Endothelial cell (in vitro differentiated cells): ENCODE results near the gene FAU. TPM values are rescaled to one million over a fixed set of nuclear protein-coding genes. Genes with fewer than 3 reads are reported as not detected.
A peak's percentile ranks its signal among the peaks of the same experiment; 100 is the strongest.

ENCODE experiments used
- DNase-seq: peaks from one replicate; pipeline ENCODE4 v3.0.0; 2021; ENCODE audit warnings: low spot score
- H3K27ac Mint-ChIP-seq: one replicate; pipeline ENCODE4 v1.8.0; 2021; ENCODE audit warnings: mixed read lengths, inconsistent platforms; ENCODE audit not compliant: unreplicated experiment
- H3K27me3 Mint-ChIP-seq: one replicate; pipeline ENCODE4 v1.8.0; 2021; ENCODE audit warnings: mild to moderate bottlenecking, moderate library complexity, mixed read lengths, inconsistent platforms; ENCODE audit not compliant: unreplicated experiment
- H3K36me3 Mint-ChIP-seq: one replicate; pipeline ENCODE4 v1.8.0; 2021; ENCODE audit warnings: mild to moderate bottlenecking, low read depth, mixed read lengths, inconsistent platforms; ENCODE audit not compliant: unreplicated experiment
- H3K4me1 Mint-ChIP-seq: one replicate; pipeline ENCODE4 v1.8.0; 2021; ENCODE audit warnings: mild to moderate bottlenecking, mixed read lengths, inconsistent platforms; ENCODE audit not compliant: unreplicated experiment
- H3K4me3 Mint-ChIP-seq: one replicate; pipeline ENCODE4 v1.8.0; 2021; ENCODE audit warnings: mild to moderate bottlenecking, mixed read lengths, inconsistent platforms; ENCODE audit not compliant: unreplicated experiment
- H3K9me3 Mint-ChIP-seq: one replicate; pipeline ENCODE4 v1.8.0; 2021; ENCODE audit warnings: mixed read lengths, inconsistent platforms; ENCODE audit not compliant: unreplicated experiment
- total RNA-seq: library from RNA; stranded (reverse); fragmentation: NEBNext Ultra II Directional; extraction: Animal tissue kit (Norgen Biotek cat#: 25700); gene quantifications from one replicate; pipeline ENCODE4 v1.2.1, GENCODE V29; 2021; ENCODE audit not compliant: unreplicated experiment
- TF ChIP-seq, protein P1 (sequence below): fragments of 200-600 bp; sonication (generic); IDR thresholded peaks from one replicate; pipeline ENCODE4 v1.5.0; 2021; ENCODE audit warnings: antibody characterized with exemption; ENCODE audit not compliant: unreplicated experiment

FAU gene
- total RNA-seq, 1 donor from 2014 or later, result 998 TPM

DNA sequence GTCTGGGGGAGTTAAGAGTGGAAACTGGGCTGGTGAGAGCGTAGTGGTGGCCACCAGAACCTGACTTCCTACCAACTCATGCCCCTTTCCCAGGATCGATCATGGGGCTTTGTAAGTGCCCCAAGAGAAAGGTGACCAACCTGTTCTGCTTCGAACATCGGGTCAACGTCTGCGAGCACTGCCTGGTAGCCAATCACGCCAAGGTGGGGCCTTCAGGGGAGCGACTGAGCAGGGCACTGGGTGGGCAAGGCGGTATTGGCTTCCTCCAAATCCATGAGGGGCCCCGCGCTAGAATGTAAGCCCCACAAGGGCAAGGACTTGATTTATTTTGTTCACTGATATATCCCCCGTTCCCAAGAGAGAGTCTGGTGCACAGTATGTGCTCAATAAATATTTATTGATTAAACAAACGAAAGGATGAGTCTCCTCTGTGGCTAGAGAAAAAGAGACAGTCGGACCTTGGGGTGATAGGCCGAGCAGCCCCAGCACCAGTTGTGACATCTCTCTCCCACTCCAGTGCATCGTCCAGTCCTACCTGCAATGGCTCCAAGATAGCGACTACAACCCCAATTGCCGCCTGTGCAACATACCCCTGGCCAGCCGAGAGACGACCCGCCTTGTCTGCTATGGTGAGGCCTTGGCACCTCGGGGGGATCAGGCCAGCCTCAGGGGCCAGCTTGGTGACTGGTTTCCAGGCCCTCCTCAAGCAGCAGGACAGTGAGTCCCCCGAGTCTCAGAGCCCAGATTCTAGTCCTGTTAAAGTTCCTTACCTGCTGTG, 37.1 kb downstream of the FAU start:
- Mint-ChIP-seq H3K4me3 (peak overlapping the region; percentile 98), H3K9me3 (no peaks in the 10 kb centered on the region), H3K36me3 (peaks cover 14% of the 10 kb centered on the region), H3K27me3 (peaks cover 10% of the 10 kb centered on the region), H3K4me1 (peaks cover 16% of the 10 kb centered on the region), H3K27ac (peak overlapping the region; percentile 87)
- no peak for DNase-seq
- TF ChIP-seq, protein P1, sequence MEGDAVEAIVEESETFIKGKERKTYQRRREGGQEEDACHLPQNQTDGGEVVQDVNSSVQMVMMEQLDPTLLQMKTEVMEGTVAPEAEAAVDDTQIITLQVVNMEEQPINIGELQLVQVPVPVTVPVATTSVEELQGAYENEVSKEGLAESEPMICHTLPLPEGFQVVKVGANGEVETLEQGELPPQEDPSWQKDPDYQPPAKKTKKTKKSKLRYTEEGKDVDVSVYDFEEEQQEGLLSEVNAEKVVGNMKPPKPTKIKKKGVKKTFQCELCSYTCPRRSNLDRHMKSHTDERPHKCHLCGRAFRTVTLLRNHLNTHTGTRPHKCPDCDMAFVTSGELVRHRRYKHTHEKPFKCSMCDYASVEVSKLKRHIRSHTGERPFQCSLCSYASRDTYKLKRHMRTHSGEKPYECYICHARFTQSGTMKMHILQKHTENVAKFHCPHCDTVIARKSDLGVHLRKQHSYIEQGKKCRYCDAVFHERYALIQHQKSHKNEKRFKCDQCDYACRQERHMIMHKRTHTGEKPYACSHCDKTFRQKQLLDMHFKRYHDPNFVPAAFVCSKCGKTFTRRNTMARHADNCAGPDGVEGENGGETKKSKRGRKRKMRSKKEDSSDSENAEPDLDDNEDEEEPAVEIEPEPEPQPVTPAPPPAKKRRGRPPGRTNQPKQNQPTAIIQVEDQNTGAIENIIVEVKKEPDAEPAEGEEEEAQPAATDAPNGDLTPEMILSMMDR, result no peak

DNA sequence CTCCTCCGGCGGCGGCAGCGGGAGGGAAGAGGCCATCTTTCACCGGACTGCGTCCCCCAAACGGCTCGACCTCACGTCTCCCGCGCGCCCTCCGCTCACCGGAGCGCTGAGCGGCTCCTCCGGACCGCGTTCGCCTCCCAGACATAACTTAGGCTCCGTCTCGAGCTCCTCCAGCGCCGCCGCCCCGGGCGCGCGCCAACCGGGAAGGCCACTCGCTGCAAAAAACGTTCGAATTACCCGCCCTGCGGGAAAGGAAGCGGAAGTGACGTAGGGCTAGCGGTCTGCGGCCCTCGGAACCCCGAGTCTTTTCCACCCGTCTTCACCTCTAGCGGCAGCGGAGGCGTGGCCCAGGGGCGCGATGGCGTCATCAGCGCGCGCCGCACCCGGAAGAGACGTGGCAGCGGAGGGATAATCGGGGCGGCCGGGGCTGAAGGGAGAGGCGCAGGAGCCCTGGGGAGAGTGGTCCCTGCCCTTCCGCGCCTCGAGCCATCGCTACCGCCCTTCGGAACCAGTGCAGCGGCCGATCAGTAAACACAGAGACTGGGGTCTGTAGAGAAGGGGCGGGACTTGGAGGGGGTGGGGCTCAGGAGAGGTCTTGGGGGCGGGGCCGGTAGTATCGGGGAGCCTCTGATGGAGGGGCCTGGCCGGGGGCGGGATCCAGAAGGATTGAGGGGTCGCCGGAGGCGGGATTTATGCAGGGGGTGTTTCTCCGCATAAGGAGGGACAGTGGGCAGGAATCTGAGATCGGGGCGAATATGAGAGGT, 37.9 kb downstream of the FAU start, which contains the start of the genes CDCA5 and ZFPL1:
Gene CDCA5 (minus strand): TSS at position 207 of the 764 bp plus-strand sequence. CDS start 62 bp downstream, at position 145.
Gene ZFPL1 (plus strand): TSS at position 389 of the 764 bp plus-strand sequence. CDS start 477 bp downstream, outside the sequence.
- peaks cover 16% of the 10 kb centered on the region for H3K4me1 Mint-ChIP-seq
- H3K9me3 Mint-ChIP-seq, result no peaks in the 10 kb centered on the region
- TF ChIP-seq, protein P1, result no peak
- DNase-seq, result peak; percentile 96
- peak within 1 kb of the TSS; percentile 93 for H3K27ac Mint-ChIP-seq
- H3K36me3 Mint-ChIP-seq, result peaks cover 14% of the 10 kb centered on the region
- H3K4me3 Mint-ChIP-seq, result peak within 1 kb of the TSS; percentile 98
- H3K27me3 Mint-ChIP-seq, result peaks cover 10% of the 10 kb centered on the region

DNA sequence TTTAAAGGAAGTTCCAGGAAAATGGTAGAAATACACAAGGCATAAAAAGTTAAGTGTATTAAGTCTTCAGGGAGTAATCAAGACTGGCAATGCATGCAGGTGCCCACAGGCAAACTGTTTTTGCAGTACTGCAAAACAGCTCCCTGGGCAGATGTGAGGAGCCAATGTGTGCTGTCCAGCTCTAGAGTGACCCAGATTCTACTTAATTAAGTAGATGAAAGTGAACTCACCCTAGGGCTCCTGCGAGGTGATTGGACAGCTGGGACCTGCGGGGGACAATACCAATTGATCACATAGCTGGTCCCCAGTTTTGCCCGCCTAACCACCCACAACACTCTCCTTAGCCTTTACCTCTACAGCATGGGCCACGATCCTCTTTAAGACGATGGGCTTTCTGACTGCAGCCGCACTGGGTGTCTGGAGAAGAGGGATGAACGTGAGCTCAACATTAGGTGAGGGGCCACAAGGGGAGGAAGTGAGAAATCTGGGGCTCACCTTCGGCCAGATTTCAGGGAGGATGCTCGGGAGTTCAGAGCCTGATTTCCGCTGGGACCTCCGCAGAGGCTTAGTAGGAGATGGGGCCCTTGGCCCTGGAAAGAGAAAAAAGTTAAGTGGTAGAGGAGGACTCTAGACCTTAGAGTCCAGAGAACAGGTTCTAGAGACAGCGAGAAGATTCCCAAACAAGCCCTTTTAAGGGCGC, 38.6 kb downstream of the FAU start:
- no peak for DNase-seq
- Mint-ChIP-seq H3K4me1 (peaks cover 16% of the 10 kb centered on the region), H3K27me3 (peaks cover 12% of the 10 kb centered on the region), H3K4me3 (peak overlapping the region; percentile 98), H3K9me3 (no peaks in the 10 kb centered on the region), H3K27ac (peak overlapping the region; percentile 93), H3K36me3 (peaks cover 9% of the 10 kb centered on the region)
- TF ChIP-seq, protein P1, result no peak

DNA sequence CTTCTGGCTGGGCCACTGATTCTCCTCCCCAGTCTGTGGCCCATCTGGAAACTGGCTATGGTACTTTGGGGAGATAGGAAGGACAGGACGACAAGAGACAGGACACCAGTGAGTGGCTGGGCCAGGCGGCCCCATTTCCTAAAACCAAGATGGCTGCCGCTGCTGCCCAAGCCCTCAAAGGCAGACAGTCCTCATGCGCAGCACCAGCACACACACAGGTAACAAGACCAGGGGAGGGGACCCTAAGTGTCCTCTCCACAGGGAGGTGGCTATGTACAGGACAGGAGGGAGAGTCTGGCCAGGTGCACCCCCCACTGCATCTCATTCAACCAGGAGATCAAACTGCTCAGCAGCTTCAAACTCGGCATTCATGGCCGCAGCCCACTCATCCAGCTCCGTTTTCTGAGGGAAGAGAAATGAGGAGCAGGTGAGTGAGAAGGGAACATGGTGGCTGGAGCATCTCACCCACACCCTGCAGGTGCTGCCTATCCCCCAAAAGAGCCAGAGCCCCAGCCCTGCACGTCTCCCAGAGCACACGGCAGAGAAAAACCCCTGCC, 43.1 kb downstream of the FAU start:
- H3K27ac Mint-ChIP-seq, result peak overlapping the region; percentile 48
- TF ChIP-seq, protein P1, result no peak
- peaks cover 8% of the 10 kb centered on the region for H3K4me1 Mint-ChIP-seq
- peak overlapping the region; percentile 16 for H3K4me3 Mint-ChIP-seq
- peaks cover 4% of the 10 kb centered on the region for H3K27me3 Mint-ChIP-seq
- DNase-seq, result no peak
- H3K36me3 Mint-ChIP-seq, result peaks cover 10% of the 10 kb centered on the region
- H3K9me3 Mint-ChIP-seq, result no peaks in the 10 kb centered on the region
